PFSK-1 (cell line): ENCODE data around the gene SPANXN5.
"Not testable (repeated sequence)": the region's sequence is repeated elsewhere in the genome, so short reads cannot be mapped to it uniquely, and the experiment has no call there.

Experiments
- FOXP2 ChIP-seq: optimal IDR thresholded peaks from 2 replicates; pipeline ENCODE3; 2011; ENCODE audit warnings: borderline replicate concordance, control low read depth, inconsistent platforms; ENCODE audit not compliant: insufficient read depth; ENCODE audit errors: extremely low read length, extremely low read depth
- POLR2AphosphoS5 ChIP-seq: IDR thresholded peaks from 2 replicates; pipeline ENCODE4 v1.6.1; 2012; ENCODE audit warnings: low read depth, mild to moderate bottlenecking, control low read depth, low read length, moderate library complexity
- SIN3A ChIP-seq: IDR thresholded peaks from 2 replicates; pipeline ENCODE4 v1.6.1; 2012; ENCODE audit warnings: mild to moderate bottlenecking, low read length, moderate library complexity, borderline replicate concordance; ENCODE audit not compliant: insufficient read depth
- TAF1 ChIP-seq: IDR thresholded peaks from 2 replicates; pipeline ENCODE4 v1.6.1; 2012; ENCODE audit warnings: low read length, control low read depth, borderline replicate concordance; ENCODE audit not compliant: insufficient read depth
- TF ChIP-seq, protein P1 (sequence below), 2 experiments: IDR thresholded peaks; 2 replicates each; pipeline versions ENCODE4 v1.6.1 to v1.8.0; 2011 to 2012; ENCODE audit warnings: low read depth in 2 of 2, low read length in 2 of 2, control low read depth in 1 of 2, inconsistent platforms in 1 of 2, mild to moderate bottlenecking in 1 of 2, moderate library complexity in 1 of 2; ENCODE audit not compliant: insufficient read depth in 1 of 2

SPANXN5 gene

GRCh38 chrX:52819788-52820187, 22.6 kb upstream of the SPANXN5 start:
- TF ChIP-seq POLR2AphosphoS5 (no peak), FOXP2 (no peak), TAF1 (no peak), SIN3A (no peak)
- TF ChIP-seq, protein P1, sequence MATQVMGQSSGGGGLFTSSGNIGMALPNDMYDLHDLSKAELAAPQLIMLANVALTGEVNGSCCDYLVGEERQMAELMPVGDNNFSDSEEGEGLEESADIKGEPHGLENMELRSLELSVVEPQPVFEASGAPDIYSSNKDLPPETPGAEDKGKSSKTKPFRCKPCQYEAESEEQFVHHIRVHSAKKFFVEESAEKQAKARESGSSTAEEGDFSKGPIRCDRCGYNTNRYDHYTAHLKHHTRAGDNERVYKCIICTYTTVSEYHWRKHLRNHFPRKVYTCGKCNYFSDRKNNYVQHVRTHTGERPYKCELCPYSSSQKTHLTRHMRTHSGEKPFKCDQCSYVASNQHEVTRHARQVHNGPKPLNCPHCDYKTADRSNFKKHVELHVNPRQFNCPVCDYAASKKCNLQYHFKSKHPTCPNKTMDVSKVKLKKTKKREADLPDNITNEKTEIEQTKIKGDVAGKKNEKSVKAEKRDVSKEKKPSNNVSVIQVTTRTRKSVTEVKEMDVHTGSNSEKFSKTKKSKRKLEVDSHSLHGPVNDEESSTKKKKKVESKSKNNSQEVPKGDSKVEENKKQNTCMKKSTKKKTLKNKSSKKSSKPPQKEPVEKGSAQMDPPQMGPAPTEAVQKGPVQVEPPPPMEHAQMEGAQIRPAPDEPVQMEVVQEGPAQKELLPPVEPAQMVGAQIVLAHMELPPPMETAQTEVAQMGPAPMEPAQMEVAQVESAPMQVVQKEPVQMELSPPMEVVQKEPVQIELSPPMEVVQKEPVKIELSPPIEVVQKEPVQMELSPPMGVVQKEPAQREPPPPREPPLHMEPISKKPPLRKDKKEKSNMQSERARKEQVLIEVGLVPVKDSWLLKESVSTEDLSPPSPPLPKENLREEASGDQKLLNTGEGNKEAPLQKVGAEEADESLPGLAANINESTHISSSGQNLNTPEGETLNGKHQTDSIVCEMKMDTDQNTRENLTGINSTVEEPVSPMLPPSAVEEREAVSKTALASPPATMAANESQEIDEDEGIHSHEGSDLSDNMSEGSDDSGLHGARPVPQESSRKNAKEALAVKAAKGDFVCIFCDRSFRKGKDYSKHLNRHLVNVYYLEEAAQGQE (IDR thresholded peaks at IDR 0.05; ENCODE audit: insufficient read depth in 1 of 2, low read depth in 2 of 2, low read length in 2 of 2): no peak

- TF ChIP-seq, protein P1 (IDR thresholded peaks at IDR 0.05; ENCODE audit: insufficient read depth in 1 of 2, low read depth in 2 of 2, low read length in 2 of 2): no peak
- TF ChIP-seq FOXP2: no peak
- TF ChIP-seq POLR2AphosphoS5: no peak
- no peak for TF ChIP-seq SIN3A
- TF ChIP-seq TAF1: no peak
Observed at GRCh38 chrX:52811065-52811625, 13.9 kb upstream of the SPANXN5 start, which contains the start of gene XAGE5. TSS of gene XAGE5 (plus strand) at chrX:52811287. CDS start at chrX:52812567, 1,280 bp downstream.

DNA sequence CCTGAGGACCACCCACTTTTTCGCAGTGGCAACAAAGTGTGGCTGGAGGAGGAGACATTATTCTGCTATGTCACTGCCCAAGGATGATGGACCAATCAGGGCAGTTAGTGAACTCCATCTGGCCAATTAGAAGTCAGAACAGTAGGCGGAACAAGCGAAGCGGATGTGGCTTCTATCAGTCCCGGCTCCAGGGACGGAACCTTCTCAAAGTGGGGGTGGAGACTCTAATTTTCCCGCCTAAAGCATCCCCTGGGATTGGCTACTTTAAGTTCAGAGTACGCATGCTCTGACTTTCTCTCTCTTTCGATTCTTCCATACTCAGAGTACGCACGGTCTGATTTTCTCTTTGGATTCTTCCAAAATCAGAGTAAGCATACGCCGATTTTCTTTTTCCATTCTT, 46.3 kb downstream of the SPANXN5 start, which contains the start of gene SSX2B:
TSS of gene SSX2B (plus strand) at position 301 of the 400 bp plus-strand sequence. CDS start 1,429 bp downstream, outside the sequence.
- TF ChIP-seq, protein P1 (IDR thresholded peaks at IDR 0.05; ENCODE audit: insufficient read depth in 1 of 2, low read depth in 2 of 2, low read length in 2 of 2): not testable (repeated sequence)
- not testable (repeated sequence) for TF ChIP-seq FOXP2, POLR2AphosphoS5
